Measurements from ENCODE around the gene AGXT2. TPM values are rescaled to one million over a fixed set of nuclear protein-coding genes. Genes with fewer than 3 reads are reported as not detected.

The AGXT2 gene
- total and polyA plus RNA-seq, 9 of the 15 experiments (the other 6 are each of a cell fraction or from before 2014, with no cell fraction given) = not detected

- no peak for TF ChIP-seq POLR2G (IDR thresholded peaks at IDR 0.05; ENCODE audit: low read depth, low read length)
- TF ChIP-seq MED1 (CRISPR knock-in tag; IDR thresholded peaks at IDR 0.05; ENCODE audit: borderline replicate concordance) = no peak
- TF ChIP-seq MITF (IDR thresholded peaks at IDR 0.05) = no peak
- no peak for TF ChIP-seq ZC3H4 (CRISPR knock-in tag; IDR thresholded peaks at IDR 0.05; ENCODE audit: borderline replicate concordance)
- TF ChIP-seq ZNF445 (CRISPR knock-in tag; IDR thresholded peaks at IDR 0.05; ENCODE audit: low read depth) = no peak
- TF ChIP-seq AFF1 (IDR thresholded peaks at IDR 0.05; ENCODE audit: low read depth in 1 of 2, partially characterized antibody in 2 of 2) = no peak
- 0% methylated on average over 3 of the region's 3 CpGs for WGBS (ENCODE audit: insufficient coverage, low coverage, missing lambda C conversion rate)
- Histone ChIP-seq H3K9ac (ENCODE audit: insufficient read depth in 1 of 2, low read depth in 2 of 2, low read length in 2 of 2) (no peak overlapping the region), H3K9me1 (ENCODE audit: control insufficient read depth, insufficient read depth, low read length) (no peaks in the 10 kb centered on the region), H3K4me3 (no peak overlapping the region), H3K9me3 (replicated peaks; ENCODE audit: control insufficient read depth, insufficient read depth, low read depth, low read length) (no peaks in the 10 kb centered on the region), H3K36me3 (ENCODE audit: control insufficient read depth, insufficient read depth, low read length) (no peaks in the 10 kb centered on the region), H2AFZ (ENCODE audit: low read depth, low read length) (no peak overlapping the region), H3K4me1 (replicated peaks in 1 of 2; ENCODE audit: control insufficient read depth in 2 of 2, insufficient read depth in 2 of 2, low read length in 2 of 2) (no peaks in the 10 kb centered on the region), H3K4me2 (ENCODE audit: insufficient read depth, low read length) (no peak overlapping the region), H4K20me1 (replicated peaks; ENCODE audit: control insufficient read depth, insufficient read depth, low read length) (no peaks in the 10 kb centered on the region), H3K79me2 (ENCODE audit: control insufficient read depth, insufficient read depth, low read length) (no peaks in the 10 kb centered on the region), H3K27ac (ENCODE audit: extremely low read depth, low read depth, low read length) (no peak overlapping the region), H3K27me3 (ENCODE audit: control insufficient read depth in 2 of 2, insufficient read depth in 2 of 2, low read length in 2 of 2) (peaks cover 0 to 4% of the 10 kb centered on the region in 2 experiments; a peak in 3 of 5 replicates)
- DNase-seq (ENCODE audit: extremely low read depth in 1 of 4, low spot score in 3 of 4) (no peak), FAIRE-seq (no peak), ATAC-seq (no peak)
- intact Hi-C loops (cut with micrococcal nuclease) (no loop called here), in situ Hi-C loops (cut with MboI) (no loop called here)
- ChIA-PET CTCF (ENCODE audit: low intra/inter-chr PET ratio) (no interaction called here), POLR2A (no interaction called here)
- no TSS peak for BruUV-seq (replicated peaks)
These were observed 35.4 kb downstream of the AGXT2 start for GRCh38 chr5:35012365-35012764.

Measured in K562 (cell line).